Muscle layer of colon (tissue), 2 donors: Measurements from ENCODE around the gene NAA38.

ENCODE experiments used
- H3K27ac ChIP-seq: one replicate; pipeline ENCODE4 v1.7.0; 2013; ENCODE audit warnings: low read depth, mild to moderate bottlenecking, low read length, moderate library complexity
- H3K27me3 ChIP-seq, 2 donors: one replicate each; pipeline ENCODE4 v1.7.0; 2013; ENCODE audit warnings: low read length in 2 of 2, mild to moderate bottlenecking in 2 of 2; ENCODE audit not compliant: insufficient read depth in 2 of 2, control insufficient read depth in 1 of 2
- H3K36me3 ChIP-seq: one replicate; pipeline ENCODE4 v1.7.0; 2013; ENCODE audit warnings: mild to moderate bottlenecking, low read length; ENCODE audit not compliant: insufficient read depth
- H3K4me1 ChIP-seq: one replicate; pipeline ENCODE4 v1.7.0; 2013; ENCODE audit warnings: mild to moderate bottlenecking, low read length; ENCODE audit not compliant: insufficient read depth
- H3K4me3 ChIP-seq, 2 donors: one replicate each; pipeline ENCODE4 v1.7.0; 2013; ENCODE audit warnings: low read length in 2 of 2, low read depth in 1 of 2, mild to moderate bottlenecking in 1 of 2, moderate library complexity in 1 of 2
- H3K9ac ChIP-seq: one replicate; pipeline ENCODE4 v1.7.0; 2013; ENCODE audit warnings: low read length
- H3K9me3 ChIP-seq: one replicate; pipeline ENCODE4 v1.7.0; 2013; ENCODE audit warnings: mild to moderate bottlenecking, low read length
- donor health status: abdominal sarcoma.
- donor health status: Adenocarcinoma of cecum.

The NAA38 gene

GRCh38 chr17:7809086-7809790, 48.1 kb downstream of the NAA38 start:
- no peak overlapping the region for H3K27ac ChIP-seq
- H3K9ac ChIP-seq, result no peak overlapping the region
- H3K4me3 ChIP-seq, result no peak overlapping the region
- no peaks in the 10 kb centered on the region for H3K4me1 ChIP-seq
- H3K27me3 ChIP-seq, result no peaks in the 10 kb centered on the region
- H3K36me3 ChIP-seq, result no peaks in the 10 kb centered on the region
- H3K9me3 ChIP-seq, result no peaks in the 10 kb centered on the region

- Histone ChIP-seq H3K27ac (no peak overlapping the region), H3K4me3 (no peak overlapping the region), H3K27me3 (no peaks in the 10 kb centered on the region), H3K9ac (no peak overlapping the region), H3K4me1 (no peaks in the 10 kb centered on the region), H3K36me3 (no peaks in the 10 kb centered on the region), H3K9me3 (no peaks in the 10 kb centered on the region)
Measured at GRCh38 chr17:7807206-7807605, 50.2 kb downstream of the NAA38 start.
